Right lobe of liver (tissue), 4 donors: ENCODE results near the gene MINK1.

ENCODE experiments used
- CTCF ChIP-seq, 4 donors: fragments of 200-600 bp in 3 of 4; fragments of 450-650 bp in 1 of 4; IDR thresholded peaks; one replicate each; pipeline versions ENCODE4 v1.5.1 to v1.8.0; 2016 to 2022; ENCODE audit warnings: antibody characterized with exemption in 4 of 4, mild to moderate bottlenecking in 2 of 4
- POLR2A ChIP-seq: fragments of 450-650 bp; IDR thresholded peaks from one replicate; pipeline ENCODE4 v1.6.1; 2017; ENCODE audit warnings: antibody characterized with exemption, mild to moderate bottlenecking
- donor health status: DM: no; HTN: no; CAD: no.
- donor health status: DM: no; HTN: no; CAD: no.
- donor health status: DM: no; HTN: yes; CAD: no.

GRCh38 chr17:4851084-4851483 lies 17.9 kb downstream of the MINK1 start:
- no peak for TF ChIP-seq CTCF (IDR thresholded peaks at IDR 0.05)
- no peak for TF ChIP-seq POLR2A
